Activated T-cell treated with anti-CD3 and anti-CD28 coated beads, Interleukin-2, amount 50 U/mL, for 24 hours (primary cell): ENCODE data around the gene MLIP.

Source experiments
- DNase-seq: peaks from one replicate; pipeline ENCODE4 v3.0.0-alpha.2; 2020
- H3K27ac Mint-ChIP-seq: 2 replicates; pipeline ENCODE4 v1.8.0; 2020; ENCODE audit warnings: mild to moderate bottlenecking, mixed read lengths
- H3K27me3 Mint-ChIP-seq: 2 replicates; pipeline ENCODE4 v1.8.0; 2020; ENCODE audit warnings: mixed read lengths
- H3K36me3 Mint-ChIP-seq: 2 replicates; pipeline ENCODE4 v1.8.0; 2020; ENCODE audit warnings: low read depth, mixed read lengths
- H3K4me1 Mint-ChIP-seq: 2 replicates; pipeline ENCODE4 v1.8.0; 2020; ENCODE audit warnings: low read depth, mixed read lengths
- H3K4me3 Mint-ChIP-seq: 2 replicates; pipeline ENCODE4 v1.8.0; 2020; ENCODE audit warnings: mild to moderate bottlenecking, moderate library complexity, mixed read lengths
- H3K9me3 Mint-ChIP-seq: 2 replicates; pipeline ENCODE4 v1.8.0; 2020; ENCODE audit warnings: mixed read lengths

The MLIP gene

DNA sequence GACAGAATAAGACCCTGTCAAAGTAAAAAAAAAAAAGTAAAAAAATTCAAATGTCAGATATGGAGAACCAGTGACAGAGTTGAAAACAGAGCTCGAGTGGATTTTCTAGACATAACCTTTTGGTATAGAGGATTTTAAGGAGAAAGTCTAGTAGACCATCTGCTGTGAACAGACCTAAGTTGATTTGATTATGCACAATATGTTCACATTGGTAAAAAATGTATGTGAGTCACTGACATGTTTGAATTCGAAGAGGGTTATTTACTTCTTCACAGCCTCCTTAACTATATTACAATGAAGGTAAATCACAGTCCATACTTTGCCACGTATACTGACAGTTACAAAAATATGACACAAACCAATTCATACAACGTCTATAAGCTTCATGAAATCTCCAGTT lies 204.4 kb downstream of the MLIP start:
- H3K4me1 Mint-ChIP-seq, result no peaks in the 10 kb centered on the region
- H3K36me3 Mint-ChIP-seq, result no peaks in the 10 kb centered on the region
- peaks cover 6% of the 10 kb centered on the region for H3K9me3 Mint-ChIP-seq
- no peak for DNase-seq
- no peak overlapping the region for H3K27ac Mint-ChIP-seq
- H3K27me3 Mint-ChIP-seq, result no peaks in the 10 kb centered on the region
- no peak overlapping the region for H3K4me3 Mint-ChIP-seq
